Measurements from ENCODE around the gene SLF2. TPM values are rescaled to one million over a fixed set of nuclear protein-coding genes. Genes with fewer than 3 reads are reported as not detected.

Gene SLF2
- total and polyA plus RNA-seq, 2 donors from 2014 or later, result 6.7 to 29.6 TPM

DNA sequence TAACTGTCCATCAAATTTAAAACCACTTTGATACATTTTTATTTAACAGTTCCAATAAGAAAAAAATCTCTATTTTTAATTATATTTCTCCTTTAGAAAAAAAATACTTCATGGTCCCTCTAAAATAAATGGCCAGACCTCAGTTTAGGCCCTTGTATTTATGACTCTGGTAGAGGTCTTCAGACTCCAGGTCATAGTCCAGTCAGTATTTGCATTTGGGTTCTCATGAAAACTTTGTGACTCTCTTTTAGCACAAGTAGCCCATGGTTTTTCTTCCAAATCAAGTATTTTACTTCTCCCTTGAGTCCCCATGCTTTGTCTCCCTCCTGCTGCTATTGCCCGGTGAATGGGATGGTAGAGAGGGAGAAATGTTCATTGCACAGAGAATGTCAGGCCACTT is 51.1 kb downstream of the SLF2 start:
- Histone ChIP-seq H3K4me1 (ENCODE audit: control insufficient read depth in 2 of 3, insufficient read depth in 2 of 3, low read depth in 1 of 3, low read length in 3 of 3) (peaks cover 0 to 6% (median 5%) of the 10 kb centered on the region in 3 donors), H3K9me3 (ENCODE audit: control insufficient read depth in 2 of 3, insufficient read depth in 1 of 3, low read length in 3 of 3) (no peaks in the 10 kb centered on the region), H3K9ac (ENCODE audit: low read length in 3 of 3) (no peak overlapping the region), H3K4me3 (ENCODE audit: low read length in 3 of 3) (no peak overlapping the region), H3K27ac (ENCODE audit: low read depth in 2 of 2, low read length in 2 of 2) (no peak overlapping the region), H3K27me3 (ENCODE audit: control insufficient read depth, insufficient read depth, low read length) (no peaks in the 10 kb centered on the region), H3K36me3 (ENCODE audit: control insufficient read depth in 2 of 3, insufficient read depth in 3 of 3, low read length in 3 of 3) (peaks cover 4 to 25% (median 7%) of the 10 kb centered on the region in 3 donors)
- FAIRE-seq (no peak), DNase-seq (no peak)
- TF ChIP-seq, protein P1, sequence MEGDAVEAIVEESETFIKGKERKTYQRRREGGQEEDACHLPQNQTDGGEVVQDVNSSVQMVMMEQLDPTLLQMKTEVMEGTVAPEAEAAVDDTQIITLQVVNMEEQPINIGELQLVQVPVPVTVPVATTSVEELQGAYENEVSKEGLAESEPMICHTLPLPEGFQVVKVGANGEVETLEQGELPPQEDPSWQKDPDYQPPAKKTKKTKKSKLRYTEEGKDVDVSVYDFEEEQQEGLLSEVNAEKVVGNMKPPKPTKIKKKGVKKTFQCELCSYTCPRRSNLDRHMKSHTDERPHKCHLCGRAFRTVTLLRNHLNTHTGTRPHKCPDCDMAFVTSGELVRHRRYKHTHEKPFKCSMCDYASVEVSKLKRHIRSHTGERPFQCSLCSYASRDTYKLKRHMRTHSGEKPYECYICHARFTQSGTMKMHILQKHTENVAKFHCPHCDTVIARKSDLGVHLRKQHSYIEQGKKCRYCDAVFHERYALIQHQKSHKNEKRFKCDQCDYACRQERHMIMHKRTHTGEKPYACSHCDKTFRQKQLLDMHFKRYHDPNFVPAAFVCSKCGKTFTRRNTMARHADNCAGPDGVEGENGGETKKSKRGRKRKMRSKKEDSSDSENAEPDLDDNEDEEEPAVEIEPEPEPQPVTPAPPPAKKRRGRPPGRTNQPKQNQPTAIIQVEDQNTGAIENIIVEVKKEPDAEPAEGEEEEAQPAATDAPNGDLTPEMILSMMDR (IDR thresholded peaks at IDR 0.05; ENCODE audit: borderline replicate concordance, extremely low read depth, insufficient read depth), result no peak
- intact Hi-C loops (cut with DNase I), result no loop called here

DNA sequence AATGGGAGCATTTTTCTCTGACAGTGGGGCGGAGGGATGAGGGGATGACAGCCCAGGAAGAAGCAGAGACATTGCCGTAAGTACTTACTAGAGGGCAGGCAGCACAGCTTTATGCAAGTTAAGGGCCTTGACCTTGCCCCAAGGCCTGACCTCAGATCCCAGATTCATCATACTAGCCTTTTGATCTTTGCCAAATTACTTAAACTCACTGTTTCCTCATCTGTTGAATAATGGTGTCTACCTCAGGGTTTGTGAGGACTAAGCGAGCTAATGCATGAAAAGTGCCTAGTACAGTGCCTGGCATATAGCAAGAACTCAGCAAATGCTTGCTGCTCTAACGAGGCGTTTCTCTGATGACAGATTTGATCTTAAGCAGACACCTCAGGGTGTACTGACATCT is 53.1 kb downstream of the SLF2 start:
- FAIRE-seq, result no peak
- Histone ChIP-seq H3K27ac (ENCODE audit: low read depth in 2 of 2, low read length in 2 of 2) (no peak overlapping the region), H3K4me3 (ENCODE audit: low read length in 3 of 3) (no peak overlapping the region), H3K4me1 (ENCODE audit: control insufficient read depth in 2 of 3, insufficient read depth in 2 of 3, low read depth in 1 of 3, low read length in 3 of 3) (peaks cover 3 to 14% (median 13%) of the 10 kb centered on the region in 3 donors), H3K36me3 (ENCODE audit: control insufficient read depth in 2 of 3, insufficient read depth in 3 of 3, low read length in 3 of 3) (peaks cover 4 to 10% (median 4%) of the 10 kb centered on the region in 3 donors), H3K9ac (ENCODE audit: low read length in 3 of 3) (no peak overlapping the region), H3K27me3 (ENCODE audit: control insufficient read depth, insufficient read depth, low read length) (no peaks in the 10 kb centered on the region), H3K9me3 (ENCODE audit: control insufficient read depth in 2 of 3, insufficient read depth in 1 of 3, low read length in 3 of 3) (no peaks in the 10 kb centered on the region)
- intact Hi-C loops (cut with DNase I), result no loop called here
- no peak for DNase-seq
- TF ChIP-seq, protein P1 (IDR thresholded peaks at IDR 0.05; ENCODE audit: borderline replicate concordance, extremely low read depth, insufficient read depth), result no peak

DNA sequence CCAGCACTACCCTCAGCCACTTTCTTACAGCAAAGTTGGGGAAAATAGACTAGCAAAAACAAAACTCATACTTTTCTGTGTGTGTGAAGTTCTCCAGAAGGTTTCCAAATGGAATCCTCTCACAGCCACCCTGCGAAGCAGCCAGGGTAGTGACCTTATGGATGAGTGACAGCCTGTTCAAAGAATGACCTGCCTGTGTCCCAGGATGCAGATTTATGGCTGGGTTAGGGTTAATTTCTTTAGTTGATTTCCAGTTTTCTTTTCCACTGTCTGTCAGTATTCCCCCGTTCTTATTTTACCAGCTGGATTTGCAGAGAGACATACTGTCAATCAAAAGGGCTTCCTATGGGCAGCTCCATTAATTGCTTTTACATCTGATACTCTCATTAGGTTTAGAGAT is 54.1 kb downstream of the SLF2 start:
- Histone ChIP-seq H3K4me3 (ENCODE audit: low read length in 3 of 3) (no peak overlapping the region), H3K4me1 (ENCODE audit: control insufficient read depth in 2 of 3, insufficient read depth in 2 of 3, low read depth in 1 of 3, low read length in 3 of 3) (peaks cover 5 to 22% (median 22%) of the 10 kb centered on the region in 3 donors), H3K27me3 (ENCODE audit: control insufficient read depth, insufficient read depth, low read length) (no peaks in the 10 kb centered on the region), H3K36me3 (ENCODE audit: control insufficient read depth in 2 of 3, insufficient read depth in 3 of 3, low read length in 3 of 3) (peaks cover 4 to 10% (median 4%) of the 10 kb centered on the region in 3 donors), H3K27ac (ENCODE audit: low read depth in 2 of 2, low read length in 2 of 2) (no peak overlapping the region), H3K9ac (ENCODE audit: low read length in 3 of 3) (no peak overlapping the region), H3K9me3 (ENCODE audit: control insufficient read depth in 2 of 3, insufficient read depth in 1 of 3, low read length in 3 of 3) (no peaks in the 10 kb centered on the region)
- intact Hi-C loops (cut with DNase I), result no loop called here
- TF ChIP-seq, protein P1 (IDR thresholded peaks at IDR 0.05; ENCODE audit: borderline replicate concordance, extremely low read depth, insufficient read depth), result no peak
- DNase-seq, result no peak
- FAIRE-seq, result no peak

DNA sequence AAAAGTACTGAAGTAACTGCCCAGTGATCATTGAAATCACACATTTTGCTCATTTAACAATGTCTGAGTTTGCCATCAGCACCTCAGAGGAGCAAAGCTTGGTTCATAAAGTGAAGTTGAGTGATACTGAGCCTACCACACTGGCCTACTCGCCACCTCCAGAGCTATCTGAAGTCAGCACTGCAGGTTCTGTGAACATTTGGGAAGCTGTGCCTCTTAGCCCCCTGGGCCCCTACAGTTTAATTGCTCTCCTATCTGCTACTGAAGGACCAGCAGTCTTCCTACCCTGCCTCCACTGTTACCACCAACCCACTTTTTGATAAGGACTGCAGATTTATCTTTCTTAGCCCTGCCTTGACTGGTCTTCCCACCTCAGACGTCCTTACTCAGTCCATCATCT is 54.6 kb downstream of the SLF2 start:
- intact Hi-C loops (cut with DNase I), result no loop called here

More for the DNA sequence above, 54.6 kb downstream of the SLF2 start:
- H3K4me3 ChIP-seq (ENCODE audit: low read length in 3 of 3), result no peak overlapping the region
- DNase-seq (no peak), FAIRE-seq (no peak)
- no peaks in the 10 kb centered on the region for H3K9me3 ChIP-seq (ENCODE audit: control insufficient read depth in 2 of 3, insufficient read depth in 1 of 3, low read length in 3 of 3)
- peaks cover 5 to 24% (median 24%) of the 10 kb centered on the region in 3 donors for H3K4me1 ChIP-seq (ENCODE audit: control insufficient read depth in 2 of 3, insufficient read depth in 2 of 3, low read depth in 1 of 3, low read length in 3 of 3)
- TF ChIP-seq, protein P1 (IDR thresholded peaks at IDR 0.05; ENCODE audit: borderline replicate concordance, extremely low read depth, insufficient read depth), result no peak
- no peak overlapping the region for H3K27ac ChIP-seq (ENCODE audit: low read depth in 2 of 2, low read length in 2 of 2)
- H3K9ac ChIP-seq (ENCODE audit: low read length in 3 of 3), result no peak overlapping the region
- H3K36me3 ChIP-seq (ENCODE audit: control insufficient read depth in 2 of 3, insufficient read depth in 3 of 3, low read length in 3 of 3), result peaks cover 4 to 8% (median 4%) of the 10 kb centered on the region in 3 donors
- H3K27me3 ChIP-seq (ENCODE audit: control insufficient read depth, insufficient read depth, low read length), result no peaks in the 10 kb centered on the region

Measured in kidney (tissue), 14 donors.